Hypothalamus (tissue), 51 donors: ENCODE data around the gene KCNQ1.

Experiments
- DNase-seq, 51 donors: peaks; one replicate each; lab custom pipeline; 2025; lab: John Stamatoyannopoulos, UW

Gene KCNQ1

DNA sequence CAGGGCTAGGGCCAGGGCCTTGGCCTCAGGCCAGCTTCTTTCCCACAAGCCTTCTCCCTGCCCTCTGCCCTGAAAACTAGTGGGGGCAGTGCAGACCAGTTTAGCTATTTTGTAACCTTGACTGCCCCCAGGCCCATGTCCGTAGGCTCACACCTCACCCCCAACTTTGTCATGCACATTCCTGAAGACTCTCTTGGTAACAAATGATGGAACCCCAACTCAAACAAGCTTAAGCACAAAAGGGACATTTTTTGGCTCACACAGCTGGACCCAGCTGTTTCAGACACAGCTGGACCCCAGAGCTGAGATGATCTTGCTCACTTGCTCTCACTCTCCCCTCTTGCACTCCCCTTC is 208.4 kb downstream of the KCNQ1 start:
- no peak for DNase-seq

DNA sequence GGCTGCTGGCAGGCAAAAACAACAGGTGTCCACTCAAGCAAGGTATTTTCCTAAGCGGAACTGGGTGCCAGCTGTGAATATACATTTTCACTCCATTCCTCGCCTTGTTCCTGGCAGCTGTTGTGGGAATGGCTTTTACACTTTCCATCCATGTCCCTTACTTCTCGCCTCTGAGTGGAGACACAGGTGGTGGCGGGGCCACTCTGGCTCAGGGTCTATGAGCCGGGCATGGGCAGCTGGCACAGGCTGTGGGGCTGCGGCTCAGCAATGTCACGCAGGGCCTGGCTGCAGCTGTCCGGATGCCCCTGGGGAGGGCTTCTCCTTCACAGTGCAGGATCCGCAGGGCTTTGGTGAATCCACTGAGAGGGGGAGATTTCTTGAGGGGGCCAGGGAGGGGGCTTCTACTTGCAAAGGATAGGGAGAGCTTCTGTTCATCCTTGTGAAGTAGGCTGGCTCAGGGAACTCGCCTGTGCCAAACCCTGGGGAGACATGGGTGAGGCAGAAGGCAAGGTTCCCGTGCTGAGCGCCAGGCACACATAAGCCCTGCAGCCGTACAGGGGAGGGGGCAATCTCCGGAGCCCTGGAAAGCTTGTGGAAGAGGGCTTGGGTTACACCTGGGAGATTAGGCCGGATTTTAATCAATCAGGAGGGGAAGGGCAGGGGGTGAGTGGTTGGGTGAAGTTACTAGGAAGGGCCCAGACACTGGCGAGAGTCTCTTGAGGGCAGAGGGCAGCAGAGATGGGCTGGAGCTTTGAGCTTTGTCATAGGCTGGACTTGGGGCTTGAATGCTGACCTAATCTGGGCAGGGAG is 209.3 kb downstream of the KCNQ1 start:
- DNase-seq: no peak

DNA sequence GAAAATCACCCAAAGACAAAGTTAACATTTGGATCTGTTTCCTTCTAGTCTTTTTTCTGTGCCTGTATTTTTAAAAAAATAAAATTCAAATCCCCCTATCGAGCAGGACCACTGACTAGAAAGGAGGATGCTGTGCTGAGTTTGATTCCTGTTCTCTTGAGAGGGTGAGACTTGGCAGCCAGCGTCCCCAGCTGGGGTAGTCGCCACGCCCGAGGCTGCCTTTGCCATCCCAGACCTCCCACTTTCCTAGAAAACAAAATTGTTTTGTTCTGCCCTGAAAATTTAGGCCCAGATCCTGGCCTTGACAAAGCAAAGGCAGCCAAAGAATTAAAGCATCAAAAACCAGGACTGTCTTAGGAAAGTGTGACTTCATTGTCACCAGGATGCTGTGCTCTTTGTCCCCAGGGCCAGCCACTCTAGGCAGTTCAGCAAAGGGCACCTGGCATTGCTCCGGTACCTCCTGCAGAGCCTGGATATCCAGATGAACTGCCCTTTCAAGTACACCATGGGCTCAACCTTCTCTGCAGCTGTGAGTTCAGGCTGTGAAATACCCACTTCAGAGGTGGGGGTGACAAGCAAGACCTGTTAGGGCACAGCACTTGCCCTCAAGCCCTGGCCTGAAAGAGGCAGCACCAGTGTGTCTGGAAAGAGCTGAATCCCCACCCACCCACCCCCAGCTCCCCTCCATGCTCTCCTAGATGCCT is 210.4 kb downstream of the KCNQ1 start:
- DNase-seq: no peak

DNA sequence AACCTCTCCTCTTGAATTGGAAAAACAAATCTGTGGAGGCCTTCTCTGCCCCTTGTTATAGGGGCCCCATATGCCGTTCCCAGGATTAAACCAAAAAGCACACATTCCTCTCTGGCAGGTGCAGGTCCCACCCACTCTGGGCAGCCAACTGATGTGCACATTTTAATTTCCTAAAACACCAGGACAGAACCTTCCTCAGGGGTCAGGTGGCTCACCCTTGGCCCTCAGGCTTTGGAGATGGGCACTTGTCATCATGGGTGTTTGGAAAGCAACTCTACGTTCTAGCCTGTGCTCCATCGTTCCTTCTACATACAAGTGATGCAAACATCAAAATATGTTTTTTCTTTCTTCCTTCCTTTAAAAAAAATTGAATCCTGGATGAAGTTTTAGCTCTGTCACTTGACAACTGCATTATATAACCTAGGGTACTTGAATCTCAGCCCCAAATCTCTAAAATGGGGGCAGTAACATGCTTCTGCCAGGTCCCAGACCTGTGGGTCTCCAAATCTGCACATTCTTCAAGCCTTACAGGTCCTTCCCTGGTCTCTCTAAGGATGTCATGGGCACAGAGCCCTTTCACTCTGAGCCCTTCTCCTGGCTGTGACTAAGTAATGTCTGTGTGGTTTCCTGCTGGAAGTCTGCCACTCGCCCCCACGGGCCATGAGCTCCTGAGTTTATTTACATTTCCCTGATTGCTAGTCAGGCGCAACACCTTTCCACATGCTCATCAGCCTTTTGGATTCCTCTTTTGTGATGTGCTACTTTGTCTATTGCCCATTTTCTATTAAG is 211.2 kb downstream of the KCNQ1 start:
- no peak for DNase-seq

DNA sequence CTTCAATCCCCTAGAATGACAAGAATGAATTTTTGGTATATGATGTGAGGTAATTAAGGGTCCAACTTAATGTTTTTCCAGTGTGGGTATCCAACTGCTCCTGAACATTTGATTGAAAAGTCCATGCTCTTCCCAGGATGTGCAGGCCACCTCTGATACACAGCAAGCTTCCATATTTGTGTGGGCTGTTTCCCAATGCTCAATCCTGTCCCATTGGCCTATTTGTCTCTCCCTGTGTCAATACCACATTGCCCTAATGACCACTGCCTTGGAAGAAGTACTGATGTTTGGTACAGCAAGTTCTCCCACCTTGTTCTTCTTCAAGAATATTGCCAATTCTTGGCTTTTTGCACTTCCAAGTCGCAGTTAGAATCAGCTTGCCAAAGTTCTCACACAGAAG is 212.1 kb downstream of the KCNQ1 start:
- no peak for DNase-seq

DNA sequence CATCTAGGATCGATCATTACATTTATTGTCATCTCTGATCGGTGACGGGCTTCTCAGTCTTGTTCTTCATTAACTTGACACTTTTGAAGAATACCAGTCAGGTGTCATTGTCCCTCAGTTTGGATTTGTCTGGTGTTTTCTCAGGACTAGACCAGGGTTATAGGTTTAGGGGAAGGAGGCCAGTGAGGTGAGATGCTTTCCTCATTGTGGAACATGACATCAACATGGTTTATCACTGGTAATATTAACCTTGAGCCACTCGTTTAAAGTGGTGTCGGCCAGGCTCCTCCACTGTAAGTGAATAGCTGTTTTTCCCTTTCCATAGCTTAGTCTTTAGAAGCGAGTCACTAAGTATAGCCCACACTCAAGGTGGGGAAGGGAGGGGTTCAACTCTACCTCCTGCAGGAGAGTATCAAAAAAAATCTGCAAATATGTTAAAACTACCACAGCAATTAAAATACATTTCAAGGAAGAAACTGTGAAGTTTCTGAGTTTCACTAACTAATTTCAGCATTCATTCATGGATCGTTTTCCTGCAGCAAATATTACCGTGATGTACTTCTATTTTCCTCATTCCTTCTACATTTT is 213.0 kb downstream of the KCNQ1 start:
- no peak for DNase-seq

DNA sequence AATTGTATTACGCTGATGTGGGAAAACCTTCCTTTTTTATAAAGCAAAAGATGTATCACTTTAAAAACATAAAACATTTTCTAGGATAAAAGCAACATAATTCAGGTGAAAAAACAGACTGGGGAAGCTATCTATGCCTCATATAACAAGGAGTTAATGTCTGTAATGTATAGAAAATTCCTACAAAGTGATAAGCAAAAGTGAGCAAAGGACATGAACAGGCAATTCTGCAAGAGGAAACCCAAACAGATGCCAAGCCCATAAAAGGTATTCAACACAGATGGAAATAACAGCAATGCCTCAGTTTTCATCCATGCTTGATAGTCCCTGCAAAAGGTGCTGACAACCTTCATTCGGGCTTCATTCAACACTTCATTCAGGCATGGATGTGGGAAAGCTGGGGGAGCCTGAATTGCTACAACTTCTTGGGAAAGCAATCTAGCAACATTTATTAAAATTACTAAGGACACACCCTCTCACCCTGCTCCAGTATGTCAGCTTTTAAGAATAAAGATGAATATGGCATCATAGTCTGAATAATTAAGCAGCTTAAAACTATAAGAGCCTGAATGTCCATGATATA is 215.6 kb downstream of the KCNQ1 start:
- DNase-seq: no peak

DNA sequence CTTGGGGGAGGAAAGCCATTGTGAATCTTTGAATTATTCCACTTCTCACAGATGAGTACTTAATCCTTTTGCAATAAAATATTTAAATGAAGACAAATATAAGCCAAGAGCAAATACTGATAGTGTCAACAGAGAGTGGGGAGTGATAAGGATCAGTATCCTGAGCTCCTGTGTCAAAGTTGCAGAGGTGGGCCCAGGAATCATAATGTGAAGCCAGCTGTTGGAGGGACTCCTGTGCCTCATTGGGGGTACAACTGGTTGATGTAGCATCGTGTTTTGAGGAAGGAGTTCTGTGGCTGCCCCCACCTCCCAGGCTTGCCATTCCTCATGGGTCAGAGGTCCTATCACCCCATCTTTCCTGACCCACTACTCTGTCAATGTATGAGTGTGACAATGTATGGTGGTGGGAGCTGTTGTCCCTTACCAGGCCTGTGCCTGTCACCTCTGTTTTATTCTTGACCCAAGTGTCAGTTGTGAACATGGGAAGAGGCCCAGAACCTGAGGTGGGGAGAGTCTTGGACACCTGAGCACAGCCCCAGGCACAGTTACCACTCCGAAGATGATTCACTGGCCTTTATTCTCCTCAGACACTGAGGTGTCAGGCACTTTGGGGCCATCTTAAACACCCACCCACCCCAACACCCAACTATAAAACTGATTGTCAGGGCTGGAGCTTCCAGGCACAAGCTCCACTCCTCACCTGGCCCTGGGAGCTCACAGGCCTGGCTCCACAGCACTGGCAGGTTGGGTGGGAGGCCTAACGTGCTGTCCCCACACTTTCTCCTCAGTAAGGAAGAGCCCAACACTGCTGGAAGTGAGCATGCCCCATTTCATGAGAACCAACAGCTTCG is 216.6 kb downstream of the KCNQ1 start:
- no peak for DNase-seq

DNA sequence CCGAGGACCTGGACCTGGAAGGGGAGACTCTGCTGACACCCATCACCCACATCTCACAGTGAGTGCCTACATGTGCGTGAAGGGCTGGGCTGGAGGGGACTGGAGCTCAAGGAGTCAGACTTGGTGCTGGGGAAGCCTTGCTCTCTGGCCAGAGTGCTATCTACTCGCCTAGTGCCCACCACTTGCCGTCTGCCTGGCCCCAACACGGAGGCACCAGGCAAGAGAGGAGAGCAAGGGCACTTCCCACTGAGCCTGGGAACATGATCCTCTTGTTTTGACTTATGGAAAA is 217.2 kb downstream of the KCNQ1 start:
- DNase-seq: no peak

DNA sequence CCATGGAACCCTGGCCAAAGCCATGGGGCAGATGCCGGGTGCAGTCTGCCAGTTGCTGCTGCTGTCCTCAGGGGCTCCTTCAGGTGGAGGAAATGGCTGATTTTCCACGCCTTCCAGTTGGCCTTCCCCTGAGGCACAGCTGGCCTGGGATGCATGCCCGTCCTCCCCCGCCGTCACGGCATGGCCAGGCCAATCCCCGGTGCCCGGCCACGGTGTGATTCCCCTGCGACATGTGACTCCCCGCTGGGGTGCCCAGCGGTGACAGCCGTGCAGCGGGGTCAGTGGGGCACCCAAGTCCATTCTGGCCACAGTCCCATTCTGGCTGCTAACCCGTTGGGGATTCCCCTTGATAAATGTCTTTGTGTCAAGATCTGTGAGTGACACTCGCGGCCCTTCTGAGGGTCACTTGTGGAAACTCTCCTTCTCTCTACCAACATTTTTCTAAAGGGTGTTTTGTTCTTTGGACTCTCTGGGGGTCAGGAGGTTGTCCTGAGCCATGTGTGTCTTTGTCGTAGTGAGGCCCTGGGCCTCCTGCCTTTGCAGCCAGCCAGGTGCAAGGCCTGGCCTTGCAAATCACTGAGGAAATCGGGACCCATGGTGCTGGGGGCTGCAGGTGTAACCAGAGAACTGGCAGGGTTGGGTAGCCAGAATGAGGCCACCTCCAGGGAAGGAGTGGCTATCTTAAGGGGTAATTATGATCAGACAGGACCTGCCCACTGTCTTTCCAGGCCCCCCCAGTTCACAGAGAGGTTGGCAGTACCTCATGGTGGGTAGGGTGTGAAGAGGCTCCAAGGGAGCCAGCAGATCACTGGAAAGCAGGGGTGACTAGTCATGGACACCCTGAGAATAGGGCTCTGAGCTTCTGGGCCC is 217.9 kb downstream of the KCNQ1 start:
- no peak for DNase-seq

DNA sequence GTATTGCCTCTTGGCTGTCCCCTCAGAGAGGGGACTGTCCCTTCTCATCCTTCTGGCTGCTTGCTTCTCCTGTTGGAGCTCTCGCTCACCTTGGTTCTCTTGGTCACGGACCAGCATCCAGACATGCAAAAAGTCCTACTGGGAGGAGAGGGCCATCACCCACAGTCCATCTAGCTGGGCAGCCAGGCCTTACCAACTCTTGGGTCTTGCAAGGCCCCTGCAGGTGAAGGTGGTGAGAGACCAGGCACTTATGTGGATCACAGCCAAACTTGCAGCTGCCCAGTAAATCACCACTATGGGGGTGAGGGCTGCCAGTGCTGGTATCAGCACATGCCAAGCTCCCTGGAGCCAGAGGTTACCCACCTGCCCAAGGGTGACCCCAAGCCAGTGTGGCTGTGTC is 218.7 kb downstream of the KCNQ1 start:
- DNase-seq: no peak

DNA sequence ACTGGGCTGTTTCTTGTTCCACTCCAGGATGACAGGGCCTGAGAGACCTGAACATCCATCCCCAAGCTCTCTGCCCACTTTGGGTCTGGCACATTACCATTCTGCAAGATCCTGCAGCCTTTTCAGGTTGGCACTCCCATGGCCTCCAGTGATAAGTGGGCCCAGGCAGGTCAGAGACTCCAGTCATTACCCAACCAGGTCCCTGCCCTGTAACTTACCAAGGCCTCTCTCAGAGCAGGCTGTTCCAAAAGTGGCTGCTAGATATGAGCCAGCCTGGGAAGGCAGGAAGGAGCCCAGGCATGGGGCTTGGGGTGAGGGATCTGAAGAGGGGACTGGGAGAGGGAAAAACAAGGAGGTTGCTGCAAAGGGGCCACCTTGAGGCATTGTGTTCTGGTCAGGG is 219.1 kb downstream of the KCNQ1 start:
- DNase-seq: no peak

DNA sequence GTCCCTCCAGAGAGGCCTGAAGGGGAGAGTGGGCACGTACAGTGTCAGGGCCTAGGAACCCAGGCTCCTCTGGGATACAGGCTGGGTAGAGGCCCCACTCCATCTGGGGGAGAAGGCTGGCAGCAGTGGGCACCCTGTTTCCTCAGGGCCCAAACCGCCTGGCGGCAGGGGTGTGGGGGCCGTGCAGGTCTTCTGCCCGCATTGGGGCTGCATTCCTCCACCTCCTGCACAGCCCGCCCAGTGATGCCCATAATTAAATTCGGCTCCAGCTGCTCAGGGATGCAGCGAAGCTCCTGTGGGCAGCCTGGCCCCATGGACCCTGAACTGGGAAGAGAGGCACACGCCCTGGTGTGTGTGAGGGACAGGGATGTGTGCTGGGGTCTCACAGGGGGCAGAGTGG is 219.6 kb downstream of the KCNQ1 start:
- DNase-seq: no peak

DNA sequence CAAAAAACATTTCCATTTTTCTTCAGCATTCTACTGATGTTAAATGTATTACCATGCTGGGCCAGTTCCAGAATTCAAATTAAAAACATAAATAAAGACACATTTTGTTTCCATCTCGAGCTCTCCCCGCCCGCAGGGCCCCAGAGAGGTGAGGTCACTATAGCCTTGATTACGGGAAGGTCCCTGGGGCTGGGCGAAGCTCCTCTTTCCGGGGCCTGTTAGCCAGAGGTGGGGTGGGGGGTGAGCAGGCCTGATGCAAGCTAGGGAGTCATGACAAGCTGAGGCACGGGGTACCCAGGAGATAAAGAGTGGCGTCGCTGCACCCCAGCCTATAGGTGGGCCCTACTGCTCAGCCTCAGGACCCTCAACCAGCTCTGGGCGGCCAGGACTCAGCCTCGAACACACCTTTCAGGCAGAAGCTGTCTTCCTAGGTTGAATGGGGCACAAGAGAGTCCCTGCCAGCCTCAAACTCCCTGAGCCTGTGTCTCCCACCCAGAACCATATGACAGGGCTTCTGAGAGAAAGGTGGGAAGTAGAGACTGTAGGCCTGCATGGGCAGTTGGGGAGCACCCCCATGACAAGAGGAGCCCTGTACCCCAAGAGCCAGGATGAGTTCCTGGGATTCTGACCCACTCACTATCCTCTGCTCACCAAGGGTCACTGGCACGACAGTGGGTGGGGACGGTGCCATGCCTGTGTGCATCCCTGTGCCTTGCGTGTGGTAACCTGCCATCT is 220.2 kb downstream of the KCNQ1 start:
- no peak for DNase-seq

DNA sequence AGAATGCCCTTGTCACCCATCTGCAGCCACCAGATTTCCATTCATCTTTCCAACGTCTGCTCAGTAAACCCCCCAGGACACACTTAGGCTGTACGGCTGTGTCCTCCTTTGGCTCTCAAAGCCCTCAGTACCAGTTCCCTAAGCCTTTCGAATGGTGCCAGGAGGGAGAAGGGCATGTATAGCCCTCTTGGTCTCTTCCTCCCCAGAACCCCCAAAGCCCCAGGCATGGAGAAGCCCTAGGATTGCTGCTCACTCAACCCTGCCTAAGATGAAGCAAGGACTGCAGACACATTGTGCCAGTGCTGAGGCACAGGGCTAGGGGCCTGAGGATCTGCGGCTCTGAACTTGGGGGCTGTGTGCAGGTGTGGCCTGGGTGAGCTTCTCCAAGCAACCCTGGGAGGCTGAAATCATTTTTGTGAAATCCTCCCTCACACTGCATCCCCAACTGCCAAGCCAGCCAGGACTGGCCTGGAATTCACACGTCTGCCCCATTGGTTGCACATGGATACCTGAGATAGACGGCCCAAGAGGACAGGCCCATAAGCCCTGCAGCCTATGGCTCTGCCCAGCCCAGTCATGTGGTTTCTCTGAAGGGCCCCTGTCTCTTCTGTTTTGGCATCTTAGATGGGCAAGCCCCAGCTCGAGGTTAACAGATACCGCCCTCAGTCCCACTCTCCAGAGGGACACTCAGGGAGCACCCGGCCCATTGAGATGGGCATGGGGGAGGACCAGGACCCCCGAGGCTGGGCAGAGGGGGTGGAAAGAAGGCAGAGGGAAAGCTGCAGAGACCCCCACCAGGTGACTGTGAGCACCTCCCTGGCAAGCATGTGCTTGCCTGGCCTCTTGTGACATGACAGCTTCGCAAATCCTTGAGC is 221.0 kb downstream of the KCNQ1 start:
- no peak for DNase-seq

DNA sequence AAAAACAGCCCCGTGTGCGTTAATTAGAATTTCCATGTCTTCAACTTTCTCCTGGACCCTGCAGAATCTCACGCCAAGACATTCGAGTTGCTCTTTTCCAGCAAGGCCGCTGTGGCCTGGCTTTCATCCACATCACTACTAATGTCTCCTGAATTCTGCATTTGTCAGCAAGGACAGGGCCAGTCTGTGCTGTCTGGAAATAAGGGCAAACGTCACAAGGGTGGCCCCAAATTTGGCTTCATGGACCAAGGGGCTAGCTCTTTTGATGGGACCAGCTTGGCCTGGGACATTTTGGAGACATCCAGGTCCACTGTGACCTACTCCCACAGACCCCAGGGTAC is 221.6 kb downstream of the KCNQ1 start:
- DNase-seq: no peak

DNA sequence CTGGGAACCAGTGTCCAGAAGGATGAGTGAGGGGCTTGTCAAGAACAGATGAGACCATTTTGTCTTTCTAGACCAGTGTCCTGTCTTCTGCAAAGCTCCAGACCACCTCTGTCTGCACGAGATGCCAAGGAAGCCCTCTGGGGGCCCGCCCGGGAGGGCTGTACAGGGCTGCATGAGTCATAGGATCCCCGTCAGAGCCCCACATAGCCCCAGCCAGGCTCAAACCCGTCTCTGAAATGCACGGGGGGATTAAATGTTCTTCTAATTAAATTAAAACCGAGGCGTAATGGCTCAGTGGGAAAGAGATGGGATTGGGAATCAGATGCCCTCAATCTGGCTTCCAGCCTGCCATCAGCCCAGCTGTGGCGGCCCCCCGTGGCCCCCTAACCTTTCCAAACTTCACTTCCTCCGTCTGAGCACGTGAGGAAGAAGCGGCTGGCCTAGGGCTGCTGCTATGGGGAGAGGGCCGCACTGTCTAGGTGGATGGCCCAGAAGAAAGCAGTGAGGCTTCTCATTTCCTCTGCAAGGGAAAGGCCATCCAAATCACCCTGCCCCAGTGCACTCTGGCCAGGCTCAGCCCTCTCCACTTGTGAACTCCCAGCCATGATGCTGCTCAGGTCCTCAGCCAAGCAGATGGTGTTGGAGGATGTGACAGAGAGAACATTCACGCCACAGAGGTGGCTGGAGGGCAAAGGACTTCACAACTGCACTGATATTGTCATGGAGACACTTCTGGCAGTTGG is 222.2 kb downstream of the KCNQ1 start:
- DNase-seq: no peak
